Endothelial cell (in vitro differentiated cells): ENCODE data around the gene CA10. TPM values are rescaled to one million over a fixed set of nuclear protein-coding genes. Genes with fewer than 3 reads are reported as not detected.

Experiments
- DNase-seq: peaks from one replicate; pipeline ENCODE4 v3.0.0; 2021; ENCODE audit warnings: low spot score
- H3K27ac Mint-ChIP-seq: one replicate; pipeline ENCODE4 v1.8.0; 2021; ENCODE audit warnings: mixed read lengths, inconsistent platforms; ENCODE audit not compliant: unreplicated experiment
- H3K27me3 Mint-ChIP-seq: one replicate; pipeline ENCODE4 v1.8.0; 2021; ENCODE audit warnings: mild to moderate bottlenecking, moderate library complexity, mixed read lengths, inconsistent platforms; ENCODE audit not compliant: unreplicated experiment
- H3K36me3 Mint-ChIP-seq: one replicate; pipeline ENCODE4 v1.8.0; 2021; ENCODE audit warnings: mild to moderate bottlenecking, low read depth, mixed read lengths, inconsistent platforms; ENCODE audit not compliant: unreplicated experiment
- H3K4me1 Mint-ChIP-seq: one replicate; pipeline ENCODE4 v1.8.0; 2021; ENCODE audit warnings: mild to moderate bottlenecking, mixed read lengths, inconsistent platforms; ENCODE audit not compliant: unreplicated experiment
- H3K4me3 Mint-ChIP-seq: one replicate; pipeline ENCODE4 v1.8.0; 2021; ENCODE audit warnings: mild to moderate bottlenecking, mixed read lengths, inconsistent platforms; ENCODE audit not compliant: unreplicated experiment
- H3K9me3 Mint-ChIP-seq: one replicate; pipeline ENCODE4 v1.8.0; 2021; ENCODE audit warnings: mixed read lengths, inconsistent platforms; ENCODE audit not compliant: unreplicated experiment
- CTCF ChIP-seq: fragments of 200-600 bp; sonication (generic); IDR thresholded peaks from one replicate; pipeline ENCODE4 v1.5.0; 2021; ENCODE audit warnings: antibody characterized with exemption; ENCODE audit not compliant: unreplicated experiment
- total RNA-seq: library from RNA; stranded (reverse); fragmentation: NEBNext Ultra II Directional; extraction: Animal tissue kit (Norgen Biotek cat#: 25700); gene quantifications from one replicate; pipeline ENCODE4 v1.2.1, GENCODE V29; 2021; ENCODE audit not compliant: unreplicated experiment

Gene CA10
- total RNA-seq, 1 donor from 2014 or later = not detected

- TF ChIP-seq CTCF = no peak
- no peaks in the 10 kb centered on the region for H3K36me3 Mint-ChIP-seq
- H3K4me3 Mint-ChIP-seq = no peak overlapping the region
- no peaks in the 10 kb centered on the region for H3K27me3 Mint-ChIP-seq
- no peak overlapping the region for H3K27ac Mint-ChIP-seq
- H3K9me3 Mint-ChIP-seq = no peaks in the 10 kb centered on the region
- H3K4me1 Mint-ChIP-seq = no peaks in the 10 kb centered on the region
- no peak for DNase-seq
Measured at GRCh38 chr17:51921500-51921899, 237.0 kb downstream of the CA10 start.

GRCh38 chr17:51914577-51914976 is 243.9 kb downstream of the CA10 start:
- Mint-ChIP-seq H3K4me3 (no peak overlapping the region), H3K27ac (no peak overlapping the region), H3K4me1 (peaks cover 4% of the 10 kb centered on the region), H3K36me3 (no peaks in the 10 kb centered on the region), H3K27me3 (peaks cover 2% of the 10 kb centered on the region), H3K9me3 (no peaks in the 10 kb centered on the region)
- no peak for DNase-seq
- TF ChIP-seq CTCF = no peak

GRCh38 chr17:51913491-51914205 is 244.9 kb downstream of the CA10 start:
- DNase-seq = no peak
- H3K36me3 Mint-ChIP-seq = no peaks in the 10 kb centered on the region
- no peak overlapping the region for H3K27ac Mint-ChIP-seq
- no peak for TF ChIP-seq CTCF
- peaks cover 2% of the 10 kb centered on the region for H3K27me3 Mint-ChIP-seq
- no peaks in the 10 kb centered on the region for H3K9me3 Mint-ChIP-seq
- H3K4me3 Mint-ChIP-seq = no peak overlapping the region
- H3K4me1 Mint-ChIP-seq = peaks cover 4% of the 10 kb centered on the region

- Mint-ChIP-seq H3K4me3 (no peak overlapping the region), H3K4me1 (peaks cover 4% of the 10 kb centered on the region), H3K27me3 (peaks cover 5% of the 10 kb centered on the region), H3K36me3 (no peaks in the 10 kb centered on the region), H3K9me3 (no peaks in the 10 kb centered on the region), H3K27ac (no peak overlapping the region)
- no peak for TF ChIP-seq CTCF
- no peak for DNase-seq
Measured at GRCh38 chr17:51912939-51913338, 245.6 kb downstream of the CA10 start.

GRCh38 chr17:51911237-51911636 is 247.3 kb downstream of the CA10 start:
- Mint-ChIP-seq H3K9me3 (no peaks in the 10 kb centered on the region), H3K36me3 (no peaks in the 10 kb centered on the region), H3K27me3 (peaks cover 5% of the 10 kb centered on the region), H3K27ac (no peak overlapping the region), H3K4me3 (no peak overlapping the region), H3K4me1 (peaks cover 4% of the 10 kb centered on the region)
- no peak for DNase-seq
- no peak for TF ChIP-seq CTCF
